ENCODE measurements around the gene FOXN3. TPM values are rescaled to one million over a fixed set of nuclear protein-coding genes. Genes with fewer than 3 reads are reported as not detected.

FOXN3 gene
- total and polyA plus RNA-seq, 10 of the 15 experiments (the other 5 are each of a cell fraction or from before 2014, with no cell fraction given), result 4.5 to 68.9 (median 29.7) TPM

DNA sequence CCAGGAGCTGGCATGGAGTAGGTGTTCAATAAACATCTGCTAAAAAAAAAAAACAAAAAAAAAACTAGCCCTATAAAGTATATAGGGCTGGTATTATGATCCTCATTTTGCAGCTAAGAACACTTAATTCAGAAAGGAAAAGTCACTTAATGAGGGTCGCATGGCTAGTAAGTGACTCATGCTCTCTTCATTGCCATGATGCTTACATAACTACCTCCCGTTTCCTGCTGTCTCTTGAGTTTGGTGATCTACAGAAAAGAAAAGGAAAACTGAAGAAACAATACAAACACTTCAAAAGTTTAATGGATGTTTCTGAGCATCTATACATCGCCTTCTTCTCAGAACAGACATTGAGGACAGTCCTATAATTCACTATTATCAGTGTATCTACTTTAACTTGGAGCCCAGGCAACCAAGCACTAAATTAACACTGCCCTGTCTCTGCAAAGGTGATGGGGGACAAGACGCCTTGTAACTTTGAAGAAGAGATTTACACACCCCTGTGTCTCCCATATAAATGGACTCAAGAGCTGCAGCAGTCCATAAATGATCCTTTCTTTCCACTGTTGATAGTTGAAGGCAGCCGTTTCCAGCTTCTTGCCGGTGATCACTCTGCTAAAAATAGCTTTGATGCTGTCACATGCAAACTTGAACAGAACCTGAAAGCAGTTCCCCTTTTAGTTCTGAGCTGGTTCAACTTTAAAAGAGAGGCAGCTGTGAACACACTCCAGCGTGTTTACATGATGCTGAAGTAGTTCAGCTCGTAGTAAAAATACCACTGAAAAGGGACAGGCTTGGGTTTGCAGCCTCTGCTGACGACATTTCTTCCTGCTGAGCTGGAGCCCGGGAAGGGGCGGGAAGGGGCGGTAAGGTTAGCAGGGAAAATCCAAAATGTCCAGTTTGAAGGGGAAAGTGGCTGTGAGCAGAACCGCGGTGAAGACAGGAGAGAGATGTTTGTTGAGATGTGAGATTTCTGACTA, 113.3 kb downstream of the FOXN3 start (continued):
- TF ChIP-seq CREB1 (IDR thresholded peaks at IDR 0.05; ENCODE audit: low read depth) (peak; percentile 72), EZH2 (IDR thresholded peaks at IDR 0.05; ENCODE audit: borderline replicate concordance, control insufficient read depth, low read depth, low read length) (no peak), RELB (IDR thresholded peaks at IDR 0.05; ENCODE audit: low read depth) (peak; percentile 77; the same call in 1 of the 2 replicates), NFYA (IDR thresholded peaks at IDR 0.05; ENCODE audit: borderline replicate concordance, low read depth, low read length) (no peak), KDM1A (IDR thresholded peaks at IDR 0.05; ENCODE audit: borderline replicate concordance) (no peak), BHLHE40 (IDR thresholded peaks at IDR 0.05; ENCODE audit: borderline replicate concordance in 1 of 2, low read depth in 2 of 2, low read length in 1 of 2) (peak; percentile 75), SMAD1 (IDR thresholded peaks at IDR 0.05; ENCODE audit: low read depth, partially characterized antibody) (peak; percentile 45), SIX5 (IDR thresholded peaks at IDR 0.05; ENCODE audit: low read depth, low read length, severe bottlenecking) (no peak), YY1 (IDR thresholded peaks at IDR 0.05; ENCODE audit: low read depth, low read length) (0 out of 2 replicates have a peak, but pooled peaks have one; percentile 10), DPF2 (IDR thresholded peaks at IDR 0.05) (0 out of 2 replicates have a peak, but pooled peaks have one; percentile 27), MTA3 (IDR thresholded peaks at IDR 0.05; ENCODE audit: borderline replicate concordance, low read length) (0 out of 2 replicates have a peak, but pooled peaks have one; percentile 37), EP300 (IDR thresholded peaks at IDR 0.05; ENCODE audit: borderline replicate concordance in 1 of 2, control insufficient read depth in 1 of 2, low read depth in 2 of 2, low read length in 2 of 2) (peak; percentile 59 to 63), MEF2B (IDR thresholded peaks at IDR 0.05; ENCODE audit: partially characterized antibody, poor library complexity, severe bottlenecking) (peak; percentile 90)
